CD14-positive monocyte (primary cell): ENCODE data around the gene RNASE7. TPM values are rescaled to one million over a fixed set of nuclear protein-coding genes. Genes with fewer than 3 reads are reported as not detected.

ENCODE experiments used
- DNase-seq, 3 donors: peaks; one replicate each; pipeline ENCODE4 v3.0.0-alpha.2; 2011 to 2022
- H2AFZ ChIP-seq: 2 replicates; pipeline ENCODE4 v1.6.0; 2012; ENCODE audit warnings: mild to moderate bottlenecking, low read depth, low read length, inconsistent platforms; ENCODE audit not compliant: insufficient read depth, poor library complexity, severe bottlenecking
- H3K27ac ChIP-seq, 2 donors: 1 replicate in 1 of 2; 2 replicates in 1 of 2; pipeline ENCODE4 v1.5.1; 2012 to 2013; ENCODE audit warnings: low read length in 2 of 2, control low read depth in 1 of 2, inconsistent platforms in 1 of 2, low read depth in 1 of 2, mild to moderate bottlenecking in 1 of 2
- H3K27me3 ChIP-seq, 2 donors: one replicate each; pipeline versions ENCODE4 v1.6.0 to v1.6.1; 2011 to 2013; ENCODE audit warnings: low read length in 2 of 2; ENCODE audit not compliant: control insufficient read depth in 2 of 2, insufficient read depth in 2 of 2
- H3K36me3 ChIP-seq, 2 donors: replicated peaks in 1 of 2; 1 replicate in 1 of 2; 2 replicates in 1 of 2; pipeline versions ENCODE4 v1.5.1 to v1.6.1; 2012 to 2013; ENCODE audit warnings: low read length in 2 of 2, control low read depth in 1 of 2, inconsistent platforms in 1 of 2, mild to moderate bottlenecking in 1 of 2; ENCODE audit not compliant: insufficient read depth in 2 of 2, control insufficient read depth in 1 of 2
- H3K4me1 ChIP-seq, 2 donors: 1 replicate in 1 of 2; 2 replicates in 1 of 2; pipeline versions ENCODE4 v1.5.1 to v1.6.1; 2012 to 2013; ENCODE audit warnings: low read length in 2 of 2, control low read depth in 1 of 2, inconsistent platforms in 1 of 2, mild to moderate bottlenecking in 1 of 2, moderate library complexity in 1 of 2; ENCODE audit not compliant: insufficient read depth in 2 of 2, control insufficient read depth in 1 of 2
- H3K4me2 ChIP-seq: replicated peaks from 2 replicates; pipeline ENCODE3; 2012; ENCODE audit warnings: low read length, moderate library complexity, mild to moderate bottlenecking; ENCODE audit not compliant: poor library complexity, severe bottlenecking; ENCODE audit errors: extremely low read depth
- H3K4me3 ChIP-seq, 3 experiments: fragments of 200-600 bp in 1 of 3; sonication (generic) in 1 of 3; replicated peaks in 1 of 3; 1 replicate in 2 of 3; 2 replicates in 1 of 3; pipeline ENCODE4 v1.5.1; 2011 to 2013; ENCODE audit warnings: low read length in 3 of 3, mild to moderate bottlenecking in 3 of 3, control low read depth in 2 of 3, low read depth in 2 of 3, inconsistent platforms in 1 of 3, moderate library complexity in 1 of 3
- H3K79me2 ChIP-seq: 2 replicates; pipeline ENCODE4 v1.6.0; 2012; ENCODE audit warnings: mild to moderate bottlenecking, control low read depth, inconsistent platforms, low read length, moderate library complexity; ENCODE audit not compliant: insufficient read depth
- H3K9ac ChIP-seq: 2 replicates; pipeline ENCODE4 v1.6.0; 2017; ENCODE audit warnings: low read length, mild to moderate bottlenecking; ENCODE audit not compliant: insufficient read depth, poor library complexity, severe bottlenecking
- H3K9me3 ChIP-seq, 2 donors: replicated peaks in 1 of 2; 1 replicate in 1 of 2; 2 replicates in 1 of 2; pipeline versions ENCODE4 v1.5.1 to v1.6.1; 2012 to 2013; ENCODE audit warnings: low read length in 2 of 2, control low read depth in 1 of 2; ENCODE audit not compliant: control insufficient read depth in 1 of 2, insufficient read depth in 1 of 2
- H4K20me1 ChIP-seq: 2 replicates; pipeline ENCODE4 v1.6.0; 2012; ENCODE audit warnings: mild to moderate bottlenecking, low read length, control low read depth, moderate library complexity; ENCODE audit not compliant: insufficient read depth
- H3K27ac Mint-ChIP-seq, 7 donors: one replicate each; pipeline ENCODE4 v1.8.0; 2020; ENCODE audit warnings: mild to moderate bottlenecking in 7 of 7, mixed read lengths in 7 of 7, moderate library complexity in 6 of 7, inconsistent platforms in 2 of 7
- H3K27me3 Mint-ChIP-seq, 3 donors: one replicate each; pipeline ENCODE4 v1.8.0; 2021 to 2022; ENCODE audit warnings: low read depth in 3 of 3, mild to moderate bottlenecking in 3 of 3, mixed read lengths in 3 of 3, moderate library complexity in 3 of 3, inconsistent platforms in 1 of 3
- H3K36me3 Mint-ChIP-seq, 2 donors: one replicate each; pipeline ENCODE4 v1.8.0; 2020; ENCODE audit warnings: mixed read lengths in 2 of 2, inconsistent platforms in 1 of 2, mild to moderate bottlenecking in 1 of 2
- H3K4me1 Mint-ChIP-seq: one replicate; pipeline ENCODE4 v1.8.0; 2020; ENCODE audit warnings: mild to moderate bottlenecking, mixed read lengths
- H3K4me3 Mint-ChIP-seq, 2 donors: one replicate each; pipeline ENCODE4 v1.8.0; 2020; ENCODE audit warnings: mild to moderate bottlenecking in 2 of 2, mixed read lengths in 2 of 2, moderate library complexity in 1 of 2
- H3K9me3 Mint-ChIP-seq, 7 donors: one replicate each; pipeline ENCODE4 v1.8.0; 2020 to 2022; ENCODE audit warnings: mixed read lengths in 7 of 7, mild to moderate bottlenecking in 6 of 7, moderate library complexity in 6 of 7, inconsistent platforms in 2 of 7
- CTCF ChIP-seq: fragments of 200-600 bp; IDR thresholded peaks from one replicate; pipeline ENCODE4 v1.8.0; 2022; ENCODE audit warnings: antibody characterized with exemption, mild to moderate bottlenecking
- WGBS: methylation state at CpG from one replicate; pipeline ENCODE4 v1.1.5; 2013; ENCODE audit warnings: missing lambda C conversion rate; ENCODE audit not compliant: insufficient coverage; 5-methylcytosine and 5-hydroxymethylcytosine counted together
- intact Hi-C, 2 donors: fragments of 100-400 bp; cut with micrococcal nuclease; formaldehyde crosslinking; loops; one replicate each; pipeline versions ENCODE4 v1.15.0 to v1.15.1; 2023
- polyA plus RNA-seq, 3 donors: library from polyadenylated mRNA; depleted of rRNA in 1 of 3; unstranded in 2 of 3; stranded (reverse) in 1 of 3; fragments of 300-500 nt in 2 of 3; fragments of >200 nt in 1 of 3; fragmentation: Illumina TruSeq in 2 of 3; gene quantifications; 1 replicate in 2 of 3; 2 replicates in 1 of 3; pipeline ENCODE4 v1.2.3, GENCODE V29; 2012 to 2021

The RNASE7 gene
- polyA plus RNA-seq, 3 donors = not detected

DNA sequence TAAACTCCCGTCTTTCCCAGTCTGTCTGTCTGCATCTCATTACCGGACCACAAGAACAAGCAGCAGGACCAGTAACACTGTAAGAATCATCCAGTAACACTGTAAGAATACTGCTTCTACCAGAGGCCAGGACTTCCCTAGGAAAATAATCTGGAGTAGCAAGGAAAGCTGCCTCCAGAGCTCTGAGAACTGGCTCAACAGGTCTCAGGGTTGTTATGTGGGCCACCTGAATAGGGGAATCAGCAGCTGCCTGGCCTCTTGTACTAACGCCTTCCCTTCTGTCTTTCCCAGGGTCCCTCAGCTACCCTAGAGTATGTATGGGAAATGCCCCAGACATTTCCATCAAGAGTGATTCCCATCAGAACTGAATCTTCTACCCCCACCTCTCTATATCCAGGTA, 44.0 kb upstream of the RNASE7 start:
- Mint-ChIP-seq H3K4me1 (no peaks in the 10 kb centered on the region), H3K27ac (peak overlapping the region in 1 of 7 donors; percentile 24), H3K27me3 (peaks cover 0 to 3% (median 0%) of the 10 kb centered on the region in 3 donors), H3K4me3 (no peak overlapping the region), H3K9me3 (peaks cover 0 to 1% (median 0%) of the 10 kb centered on the region in 7 donors), H3K36me3 (peaks cover 39 to 46% of the 10 kb centered on the region in 2 donors)
- no peaks in the 10 kb centered on the region for H3K79me2 ChIP-seq
- H3K9ac ChIP-seq = no peak overlapping the region
- H3K4me2 ChIP-seq = no peak overlapping the region
- H4K20me1 ChIP-seq = no peaks in the 10 kb centered on the region
- H3K4me3 ChIP-seq = no peak overlapping the region
- H3K4me1 ChIP-seq = no peaks in the 10 kb centered on the region
- no peaks in the 10 kb centered on the region for H3K27me3 ChIP-seq
- intact Hi-C loops = no loop called here
- DNase-seq = no peak
- no peaks in the 10 kb centered on the region for H3K9me3 ChIP-seq
- no peak for TF ChIP-seq CTCF
- no peak overlapping the region for H2AFZ ChIP-seq
- H3K36me3 ChIP-seq = peaks cover 41 to 45% of the 10 kb centered on the region in 2 donors
- 100% methylated on average over 2 of the region's 3 CpGs for WGBS
- H3K27ac ChIP-seq = no peak overlapping the region

- no peaks in the 10 kb centered on the region for H3K4me1 Mint-ChIP-seq
- no peak within 1 kb of the TSS for H3K4me3 ChIP-seq
- H3K36me3 ChIP-seq = peaks cover 36 to 38% of the 10 kb centered on the region in 2 donors
- H3K9me3 ChIP-seq = no peaks in the 10 kb centered on the region
- no peak for TF ChIP-seq CTCF
- no peaks in the 10 kb centered on the region for H3K27me3 ChIP-seq
- no peak within 1 kb of the TSS for H2AFZ ChIP-seq
- no peaks in the 10 kb centered on the region for H4K20me1 ChIP-seq
- H3K9me3 Mint-ChIP-seq = peaks cover 0 to 1% (median 0%) of the 10 kb centered on the region in 7 donors
- H3K4me1 ChIP-seq = no peaks in the 10 kb centered on the region
- H3K27me3 Mint-ChIP-seq = peaks cover 0 to 3% (median 0%) of the 10 kb centered on the region in 3 donors
- no peak within 1 kb of the TSS for H3K9ac ChIP-seq
- intact Hi-C loops = no loop called here
- H3K36me3 Mint-ChIP-seq = peaks cover 36 to 39% of the 10 kb centered on the region in 2 donors
- H3K27ac Mint-ChIP-seq = peak within 1 kb of the TSS in 1 of 7 donors; percentile 24
- no peak for DNase-seq
- H3K27ac ChIP-seq = no peak within 1 kb of the TSS
- H3K4me3 Mint-ChIP-seq = no peak within 1 kb of the TSS
- 78% methylated on average over 1 of the region's 6 CpGs for WGBS
- H3K4me2 ChIP-seq = no peak within 1 kb of the TSS
- no peaks in the 10 kb centered on the region for H3K79me2 ChIP-seq
Measured at GRCh38 chr14:20998674-20999366, 43.3 kb upstream of the RNASE7 start, which contains the start of gene SLC39A2. Gene SLC39A2 (plus strand): TSS chr14:20999293. CDS start chr14:20999447, 154 bp downstream.
